Upper lobe of left lung (tissue), 6 donors: ENCODE measurements around the gene FCER1A. TPM values are rescaled to one million over a fixed set of nuclear protein-coding genes. Genes with fewer than 3 reads are reported as not detected.

ENCODE experiments used
- ATAC-seq, 2 donors: fragments of 200-7000 bp; cut with Tn5 transposase; one replicate each; pipeline ENCODE4 v1.9.1; 2022; ENCODE audit warnings: mild to moderate bottlenecking in 2 of 2, moderate library complexity in 2 of 2; ENCODE audit not compliant: low FRiP score in 2 of 2
- DNase-seq, 2 donors: peaks; one replicate each; pipeline ENCODE4 v3.0.0-alpha.2; 2019 to 2020
- H3K27ac ChIP-seq, 4 donors: fragments of 200-600 bp; sonication (generic); one replicate each; pipeline ENCODE4 v1.5.1; 2016 to 2019
- H3K27me3 ChIP-seq, 4 donors: fragments of 200-600 bp; sonication (generic); one replicate each; pipeline ENCODE4 v1.5.1; 2017 to 2019
- H3K36me3 ChIP-seq, 4 donors: fragments of 200-600 bp; sonication (generic); one replicate each; pipeline ENCODE4 v1.5.1; 2016 to 2019
- H3K4me1 ChIP-seq, 4 donors: fragments of 200-600 bp; sonication (generic); one replicate each; pipeline ENCODE4 v1.5.1; 2018 to 2019
- H3K4me3 ChIP-seq, 4 donors: fragments of 200-600 bp; sonication (generic); one replicate each; pipeline ENCODE4 v1.5.1; 2017 to 2019; ENCODE audit warnings: mild to moderate bottlenecking in 2 of 4, moderate library complexity in 1 of 4
- H3K9me3 ChIP-seq, 4 donors: fragments of 200-600 bp; sonication (generic); one replicate each; pipeline ENCODE4 v1.5.1; 2018 to 2019
- EP300 ChIP-seq, 4 donors: sonication (generic); formaldehyde crosslinking; IDR thresholded peaks; one replicate each; pipeline ENCODE4 v1.5.1; 2017; ENCODE audit warnings: antibody characterized with exemption in 4 of 4, control low read depth in 2 of 4
- POLR2A ChIP-seq, 4 donors: fragments of 450-650 bp; IDR thresholded peaks; one replicate each; pipeline ENCODE4 v1.5.1; 2016 to 2017; ENCODE audit warnings: antibody characterized with exemption in 4 of 4, mild to moderate bottlenecking in 2 of 4
- POLR2AphosphoS5 ChIP-seq, 2 donors: sonication (generic); formaldehyde crosslinking; IDR thresholded peaks; one replicate each; pipeline ENCODE4 v1.5.1; 2017; ENCODE audit warnings: antibody characterized with exemption in 2 of 2
- WGBS, 2 donors: methylation state at CpG; one replicate each; pipeline ENCODE4 v1.1.5; 2017 to 2018; 5-methylcytosine and 5-hydroxymethylcytosine counted together
- total RNA-seq, 6 donors: library from RNA; depleted of rRNA in 4 of 6; stranded (reverse); fragments of >200 nt in 4 of 6; gene quantifications; one replicate each; pipeline versions ENCODE4 v1.1.0 to v1.2.1, GENCODE V29; 2016 to 2021
- TF ChIP-seq, protein P1 (sequence below), 6 experiments: fragments of 450-650 bp in 4 of 6; fragments of 200-600 bp in 2 of 6; sonication (generic) in 2 of 6; IDR thresholded peaks; one replicate each; pipeline ENCODE4 v1.5.1; 2016 to 2019; ENCODE audit warnings: antibody characterized with exemption in 6 of 6
- donor health status: DM: no; HTN: no; CAD: no; lungs with moderate emphysema.
- donor health status: DM: no; HTN: yes; CAD: no; lungs with severe emphysema.

FCER1A gene
- total RNA-seq, 6 donors from 2014 or later = 0.98 to 11.8 (median 4.7) TPM; not detected in 2

DNA sequence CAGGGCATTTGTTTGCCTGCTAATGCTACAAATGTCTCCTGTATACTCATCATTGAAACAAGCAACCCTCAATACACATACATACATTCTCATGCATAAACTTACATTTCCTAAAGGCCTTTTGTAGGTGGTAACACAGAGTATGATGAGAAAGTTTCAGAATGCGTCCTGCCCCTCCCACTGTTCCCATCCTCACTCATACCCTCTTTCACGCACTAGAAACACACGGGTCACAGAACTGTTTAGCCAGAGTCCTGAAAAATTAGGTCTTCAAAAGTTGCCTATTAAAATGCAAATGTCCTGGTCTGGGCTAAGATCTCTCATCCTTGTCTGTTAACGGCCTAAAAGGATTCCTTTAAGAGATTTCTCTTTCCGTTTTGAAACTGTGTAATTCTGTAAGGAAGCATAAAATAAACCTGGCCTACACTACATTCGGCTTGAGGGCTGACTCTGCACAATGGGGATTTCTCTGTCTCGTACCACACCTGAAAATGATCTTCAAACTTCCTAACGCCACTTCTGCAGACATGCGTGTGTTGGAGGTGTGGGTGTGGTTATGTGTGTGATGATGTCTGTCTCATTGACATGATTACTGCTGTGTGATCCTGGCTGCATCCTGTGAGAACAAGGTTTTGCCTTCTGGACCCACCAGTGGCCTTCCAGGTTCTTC is 5.3 kb upstream of the FCER1A start:
- TF ChIP-seq POLR2AphosphoS5 (IDR thresholded peaks at IDR 0.05) (no peak), POLR2A (IDR thresholded peaks at IDR 0.05) (no peak), EP300 (IDR thresholded peaks at IDR 0.05) (no peak)
- TF ChIP-seq, protein P1, sequence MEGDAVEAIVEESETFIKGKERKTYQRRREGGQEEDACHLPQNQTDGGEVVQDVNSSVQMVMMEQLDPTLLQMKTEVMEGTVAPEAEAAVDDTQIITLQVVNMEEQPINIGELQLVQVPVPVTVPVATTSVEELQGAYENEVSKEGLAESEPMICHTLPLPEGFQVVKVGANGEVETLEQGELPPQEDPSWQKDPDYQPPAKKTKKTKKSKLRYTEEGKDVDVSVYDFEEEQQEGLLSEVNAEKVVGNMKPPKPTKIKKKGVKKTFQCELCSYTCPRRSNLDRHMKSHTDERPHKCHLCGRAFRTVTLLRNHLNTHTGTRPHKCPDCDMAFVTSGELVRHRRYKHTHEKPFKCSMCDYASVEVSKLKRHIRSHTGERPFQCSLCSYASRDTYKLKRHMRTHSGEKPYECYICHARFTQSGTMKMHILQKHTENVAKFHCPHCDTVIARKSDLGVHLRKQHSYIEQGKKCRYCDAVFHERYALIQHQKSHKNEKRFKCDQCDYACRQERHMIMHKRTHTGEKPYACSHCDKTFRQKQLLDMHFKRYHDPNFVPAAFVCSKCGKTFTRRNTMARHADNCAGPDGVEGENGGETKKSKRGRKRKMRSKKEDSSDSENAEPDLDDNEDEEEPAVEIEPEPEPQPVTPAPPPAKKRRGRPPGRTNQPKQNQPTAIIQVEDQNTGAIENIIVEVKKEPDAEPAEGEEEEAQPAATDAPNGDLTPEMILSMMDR (IDR thresholded peaks at IDR 0.05) = no peak
- Histone ChIP-seq H3K36me3 (no peaks in the 10 kb centered on the region), H3K4me1 (no peaks in the 10 kb centered on the region), H3K27me3 (no peaks in the 10 kb centered on the region), H3K4me3 (no peak overlapping the region), H3K9me3 (no peaks in the 10 kb centered on the region), H3K27ac (no peak overlapping the region)
- DNase-seq (no peak), ATAC-seq (no peak)
- WGBS, 2 donors = 79% methylated on average over 9 of the region's 9 CpGs

DNA sequence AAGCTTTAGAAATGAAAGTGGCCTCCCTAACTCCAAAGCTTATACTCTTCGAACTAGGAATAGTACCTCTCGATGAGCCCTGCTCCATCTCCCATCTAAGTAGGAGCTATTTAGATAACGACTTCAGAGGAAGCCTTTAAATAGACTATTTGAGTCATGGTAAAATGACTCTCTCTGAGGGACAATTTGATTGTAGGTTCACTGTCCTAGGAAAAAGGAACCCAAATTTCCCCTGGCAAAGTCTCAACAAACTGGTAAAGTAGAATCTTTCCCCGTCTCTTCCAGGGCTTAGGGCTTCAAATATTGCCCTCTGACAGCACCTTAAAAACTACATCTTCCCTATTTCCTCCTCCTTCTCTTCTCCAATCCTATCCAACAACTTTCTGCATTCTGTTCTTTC is 2.0 kb upstream of the FCER1A start:
- ATAC-seq = no peak
- Histone ChIP-seq H3K27me3 (no peaks in the 10 kb centered on the region), H3K9me3 (no peaks in the 10 kb centered on the region), H3K4me3 (no peak overlapping the region), H3K36me3 (no peaks in the 10 kb centered on the region), H3K4me1 (no peaks in the 10 kb centered on the region), H3K27ac (no peak overlapping the region)
- DNase-seq = no peak
- 62 to 72% methylated on average over 4 of the region's 4 CpGs for WGBS, 2 donors
- TF ChIP-seq, protein P1 (IDR thresholded peaks at IDR 0.05) = no peak
- TF ChIP-seq EP300 (IDR thresholded peaks at IDR 0.05) (no peak), POLR2A (IDR thresholded peaks at IDR 0.05) (no peak), POLR2AphosphoS5 (IDR thresholded peaks at IDR 0.05) (no peak)

DNA sequence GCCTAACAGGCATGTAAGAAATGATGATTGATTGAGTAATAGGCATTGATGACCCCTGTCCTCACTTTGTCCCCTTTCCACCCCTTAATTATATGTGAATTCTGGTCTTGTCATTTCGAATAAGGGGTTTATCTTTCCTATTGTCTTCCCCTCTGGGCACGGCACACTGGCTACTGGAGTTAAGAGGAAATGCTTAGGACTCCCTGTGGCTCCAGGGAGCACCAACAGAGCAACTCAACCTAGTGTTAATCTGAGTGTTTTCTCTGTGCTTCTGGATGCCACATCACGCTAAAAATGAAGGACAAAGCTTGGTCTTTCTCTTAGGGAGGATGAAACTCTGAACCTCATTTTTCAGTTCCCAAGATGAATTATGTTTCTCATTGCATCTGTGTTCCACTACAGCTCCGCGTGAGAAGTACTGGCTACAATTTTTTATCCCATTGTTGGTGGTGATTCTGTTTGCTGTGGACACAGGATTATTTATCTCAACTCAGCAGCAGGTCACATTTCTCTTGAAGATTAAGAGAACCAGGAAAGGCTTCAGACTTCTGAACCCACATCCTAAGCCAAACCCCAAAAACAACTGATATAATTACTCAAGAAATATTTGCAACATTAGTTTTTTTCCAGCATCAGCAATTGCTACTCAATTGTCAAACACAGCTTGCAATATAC is 5.3 kb downstream of the FCER1A start:
- no peak overlapping the region for H3K27ac ChIP-seq
- WGBS, 2 donors = 39 to 44% methylated on average over 5 of the region's 5 CpGs
- H3K27me3 ChIP-seq = no peaks in the 10 kb centered on the region
- no peaks in the 10 kb centered on the region for H3K4me1 ChIP-seq
- no peaks in the 10 kb centered on the region for H3K36me3 ChIP-seq
- H3K4me3 ChIP-seq = no peak overlapping the region
- DNase-seq (no peak), ATAC-seq (no peak)
- no peaks in the 10 kb centered on the region for H3K9me3 ChIP-seq
- TF ChIP-seq EP300 (IDR thresholded peaks at IDR 0.05) (no peak), POLR2A (IDR thresholded peaks at IDR 0.05) (no peak), POLR2AphosphoS5 (IDR thresholded peaks at IDR 0.05) (no peak)
- TF ChIP-seq, protein P1 (IDR thresholded peaks at IDR 0.05) = no peak

DNA sequence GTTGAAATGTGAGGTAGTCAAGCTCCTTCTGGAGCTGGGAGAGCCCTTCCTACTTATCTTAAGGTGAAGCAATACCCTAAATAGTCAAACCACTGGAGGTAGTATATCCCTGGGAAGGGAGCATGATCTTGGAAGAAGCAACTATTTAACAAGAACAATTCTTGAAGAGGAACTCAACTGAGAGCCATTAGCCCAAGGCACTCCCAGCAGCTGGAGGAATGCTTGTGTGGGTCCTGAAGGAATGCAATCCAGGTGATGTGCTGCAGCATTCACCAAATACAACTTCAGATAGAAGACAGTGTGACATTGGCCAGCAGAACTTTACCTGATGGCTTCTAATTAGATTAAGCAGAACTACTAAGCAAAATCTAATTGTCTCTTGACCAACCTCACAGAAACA is 9.5 kb downstream of the FCER1A start:
- H3K36me3 ChIP-seq = no peaks in the 10 kb centered on the region
- no peak overlapping the region for H3K4me3 ChIP-seq
- H3K4me1 ChIP-seq = no peaks in the 10 kb centered on the region
- ATAC-seq (no peak), DNase-seq (no peak)
- H3K27ac ChIP-seq = no peak overlapping the region
- no peaks in the 10 kb centered on the region for H3K27me3 ChIP-seq
- no peaks in the 10 kb centered on the region for H3K9me3 ChIP-seq
- TF ChIP-seq, protein P1 (IDR thresholded peaks at IDR 0.05) = no peak
- TF ChIP-seq POLR2A (IDR thresholded peaks at IDR 0.05) (no peak), EP300 (IDR thresholded peaks at IDR 0.05) (no peak), POLR2AphosphoS5 (IDR thresholded peaks at IDR 0.05) (no peak)

DNA sequence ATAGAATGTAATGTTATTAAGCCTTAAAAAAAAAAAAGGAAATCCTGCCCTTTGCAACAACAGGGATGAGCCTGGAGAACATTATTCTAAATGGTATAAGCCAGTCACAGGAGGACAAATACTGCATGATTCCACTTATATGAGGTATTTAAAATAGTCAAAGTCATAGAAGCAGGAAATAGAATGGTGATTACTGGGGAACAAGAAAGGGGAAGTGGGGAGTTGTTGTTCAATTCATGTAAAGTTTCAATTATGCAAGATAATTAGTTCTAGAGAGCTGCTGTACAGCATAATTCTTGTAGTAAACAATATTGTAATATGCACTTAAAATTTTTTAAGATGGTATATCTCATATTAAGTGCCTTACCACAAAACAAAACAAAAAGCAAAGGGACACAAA is 13.2 kb downstream of the FCER1A start:
- no peak for ATAC-seq
- H3K4me3 ChIP-seq = no peak overlapping the region
- H3K27me3 ChIP-seq = no peaks in the 10 kb centered on the region
- no peaks in the 10 kb centered on the region for H3K4me1 ChIP-seq
- H3K9me3 ChIP-seq = no peaks in the 10 kb centered on the region
- H3K27ac ChIP-seq = no peak overlapping the region
- no peaks in the 10 kb centered on the region for H3K36me3 ChIP-seq
- DNase-seq = no peak
- TF ChIP-seq POLR2AphosphoS5 (IDR thresholded peaks at IDR 0.05) (no peak), POLR2A (IDR thresholded peaks at IDR 0.05) (no peak), EP300 (IDR thresholded peaks at IDR 0.05) (no peak)
- TF ChIP-seq, protein P1 (IDR thresholded peaks at IDR 0.05) = no peak
